SIG-M5 treated with dmso at 0.1 percent for 504 hours (cell line): ENCODE results near the gene CATSPERE.
A peak's percentile ranks its signal among the peaks of the same experiment; 100 is the strongest.

Source experiments
- DNase-seq: peaks from one replicate; lab custom pipeline; 2025; ENCODE audit not compliant: unreplicated experiment; lab: John Stamatoyannopoulos, UW

CATSPERE gene

GRCh38 chr1:244461245-244462071 is at the start of gene CATSPERE:
Gene CATSPERE (plus strand): TSS chr1:244461273. CDS start chr1:244461430, 157 bp downstream.
- peak; percentile 73 for DNase-seq

- no peak for DNase-seq
Observed at GRCh38 chr1:244412176-244412575, 48.9 kb upstream of the CATSPERE start.

GRCh38 chr1:244413736-244414135 is 47.3 kb upstream of the CATSPERE start:
- DNase-seq: no peak

GRCh38 chr1:244414543-244414942 is 46.5 kb upstream of the CATSPERE start:
- DNase-seq: no peak

- DNase-seq: no peak
Observed at GRCh38 chr1:244419024-244419423, 42.0 kb upstream of the CATSPERE start.

- DNase-seq: no peak
Observed at GRCh38 chr1:244422174-244422573, 38.9 kb upstream of the CATSPERE start.

GRCh38 chr1:244424649-244425334 is 36.3 kb upstream of the CATSPERE start:
- DNase-seq: no peak

GRCh38 chr1:244427647-244428046 is 33.4 kb upstream of the CATSPERE start:
- no peak for DNase-seq

- no peak for DNase-seq
Observed at GRCh38 chr1:244429818-244430217, 31.3 kb upstream of the CATSPERE start.

GRCh38 chr1:244431166-244431565 is 29.9 kb upstream of the CATSPERE start:
- DNase-seq: no peak

- DNase-seq: no peak
Observed at GRCh38 chr1:244435562-244436205, 25.4 kb upstream of the CATSPERE start.

- no peak for DNase-seq
Observed at GRCh38 chr1:244436336-244437085, 24.6 kb upstream of the CATSPERE start.

GRCh38 chr1:244437086-244437468 is 24.0 kb upstream of the CATSPERE start:
- DNase-seq: no peak

GRCh38 chr1:244439391-244440032 is 21.6 kb upstream of the CATSPERE start:
- no peak for DNase-seq

- no peak for DNase-seq
Observed at GRCh38 chr1:244442850-244443249, 18.2 kb upstream of the CATSPERE start.

GRCh38 chr1:244444854-244445253 is 16.2 kb upstream of the CATSPERE start:
- DNase-seq: no peak

GRCh38 chr1:244445320-244446181 is 15.5 kb upstream of the CATSPERE start:
- no peak for DNase-seq

GRCh38 chr1:244447024-244447423 is 14.0 kb upstream of the CATSPERE start:
- DNase-seq: no peak

- DNase-seq: no peak
Observed at GRCh38 chr1:244447552-244447951, 13.5 kb upstream of the CATSPERE start.
